Measurements from ENCODE around the gene R3HDM2. TPM values are rescaled to one million over a fixed set of nuclear protein-coding genes. Genes with fewer than 3 reads are reported as not detected.

Gene R3HDM2
- polyA plus RNA-seq, 1 experiment = 20.0 TPM

DNA sequence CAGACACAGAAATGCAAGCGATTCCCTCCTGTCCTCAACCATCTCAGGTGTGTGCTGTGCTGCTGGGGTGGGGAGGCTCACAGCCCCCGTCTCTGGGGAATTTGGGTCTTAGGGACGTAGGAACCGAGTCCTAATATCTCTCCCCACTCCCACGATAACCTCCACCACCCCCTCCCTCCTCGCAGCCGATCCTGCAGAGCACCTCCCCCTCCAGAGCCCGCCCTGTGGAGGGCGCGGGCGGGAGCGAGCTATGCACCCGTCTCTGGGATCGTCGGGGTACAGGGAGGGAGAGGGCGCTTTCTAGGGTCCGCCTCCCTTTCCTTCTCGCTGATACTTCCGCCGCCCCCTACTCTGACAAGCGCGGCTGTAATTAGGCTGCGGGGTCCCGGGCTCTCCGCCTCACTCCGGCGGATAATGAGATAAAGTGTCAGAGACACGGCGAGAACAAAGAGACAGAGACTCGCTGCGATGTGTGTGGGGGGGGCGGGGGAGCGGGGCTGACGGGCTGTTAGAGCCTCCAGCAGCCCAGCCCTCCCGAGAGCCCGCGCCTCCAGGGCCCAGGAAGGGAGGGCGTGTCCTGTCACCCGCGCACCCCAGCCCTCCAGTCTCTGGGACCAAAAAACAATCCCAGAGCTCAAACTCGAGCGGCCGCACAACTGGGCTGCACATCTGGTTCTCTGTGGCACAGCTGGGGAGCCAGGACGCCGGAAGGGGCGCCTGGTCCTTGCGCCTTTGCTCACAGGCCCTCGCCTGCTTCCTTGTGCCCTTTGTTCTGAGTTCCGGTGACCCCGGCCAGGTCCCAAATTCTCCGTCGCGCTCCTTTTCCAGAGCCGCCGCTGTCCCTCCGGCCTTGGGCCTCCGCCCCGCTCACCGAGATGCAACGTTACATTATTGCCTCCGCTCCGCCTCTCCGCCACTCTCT lies 192.7 kb downstream of the R3HDM2 start:
- no peak for DNase-seq (ENCODE audit: low read depth, low spot score)
- Histone ChIP-seq H3K4me3 (ENCODE audit: low read depth, low read length) (no peak overlapping the region), H3K27ac (ENCODE audit: low read depth, low read length) (no peak overlapping the region), H3K27me3 (ENCODE audit: control insufficient read depth, insufficient read depth, low read length) (peaks cover 20% of the 10 kb centered on the region), H3K9me3 (ENCODE audit: control insufficient read depth, insufficient read depth, low read length) (peaks cover 3% of the 10 kb centered on the region; the same call in 1 of the 2 replicates)
- ChIA-PET CTCF (interaction anchor here (1.1 to 10.5 kb wide), 8 partner anchors 8 to 169 kb away, joined by 3 to 161 read pairs (median 6); partner anchors contain the start of genes NXPH4, SHMT2 and STAC3), POLR2A (interaction anchor here (0.7 to 4.5 kb wide), 3 partner anchors 8 to 105 kb away, joined by 3 to 58 read pairs (median 4); partner anchors contain the start of gene SHMT2)
- TF ChIP-seq, protein P1, sequence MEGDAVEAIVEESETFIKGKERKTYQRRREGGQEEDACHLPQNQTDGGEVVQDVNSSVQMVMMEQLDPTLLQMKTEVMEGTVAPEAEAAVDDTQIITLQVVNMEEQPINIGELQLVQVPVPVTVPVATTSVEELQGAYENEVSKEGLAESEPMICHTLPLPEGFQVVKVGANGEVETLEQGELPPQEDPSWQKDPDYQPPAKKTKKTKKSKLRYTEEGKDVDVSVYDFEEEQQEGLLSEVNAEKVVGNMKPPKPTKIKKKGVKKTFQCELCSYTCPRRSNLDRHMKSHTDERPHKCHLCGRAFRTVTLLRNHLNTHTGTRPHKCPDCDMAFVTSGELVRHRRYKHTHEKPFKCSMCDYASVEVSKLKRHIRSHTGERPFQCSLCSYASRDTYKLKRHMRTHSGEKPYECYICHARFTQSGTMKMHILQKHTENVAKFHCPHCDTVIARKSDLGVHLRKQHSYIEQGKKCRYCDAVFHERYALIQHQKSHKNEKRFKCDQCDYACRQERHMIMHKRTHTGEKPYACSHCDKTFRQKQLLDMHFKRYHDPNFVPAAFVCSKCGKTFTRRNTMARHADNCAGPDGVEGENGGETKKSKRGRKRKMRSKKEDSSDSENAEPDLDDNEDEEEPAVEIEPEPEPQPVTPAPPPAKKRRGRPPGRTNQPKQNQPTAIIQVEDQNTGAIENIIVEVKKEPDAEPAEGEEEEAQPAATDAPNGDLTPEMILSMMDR (IDR thresholded peaks at IDR 0.05; ENCODE audit: low read depth, low read length) = no peak

DNA sequence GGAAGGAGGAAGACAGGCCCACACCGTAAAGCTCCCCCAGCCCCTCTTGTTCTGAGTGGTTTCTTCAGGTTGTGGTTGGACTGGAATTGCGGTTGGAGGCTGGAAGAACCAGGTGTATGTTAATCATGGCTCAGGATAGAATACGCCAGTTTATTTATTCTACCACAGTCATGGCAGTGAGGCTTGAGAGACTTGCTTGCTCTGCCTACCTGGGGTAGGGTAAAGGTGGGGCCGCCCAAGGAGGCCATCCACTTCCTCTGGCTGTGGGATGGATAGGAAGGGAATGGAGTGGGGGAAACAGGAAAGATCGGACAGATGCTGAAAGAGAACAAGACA lies 193.3 kb downstream of the R3HDM2 start:
- DNase-seq (ENCODE audit: low read depth, low spot score) = no peak
- POLR2A ChIA-PET = interaction anchor here (4.5 kb wide), 1 partner anchor 7 kb away, joined by 58 read pairs; the partner anchor contains the start of gene SHMT2
- CTCF ChIA-PET = interaction anchor here (1.0 to 10.5 kb wide), 4 partner anchors 7 to 22 kb away, joined by 4 to 161 read pairs (median 23); partner anchors contain the start of genes NXPH4 and SHMT2
- peaks cover 17% of the 10 kb centered on the region for H3K27me3 ChIP-seq (ENCODE audit: control insufficient read depth, insufficient read depth, low read length)
- TF ChIP-seq, protein P1 (IDR thresholded peaks at IDR 0.05; ENCODE audit: low read depth, low read length) = no peak
- H3K4me3 ChIP-seq (ENCODE audit: low read depth, low read length) = no peak overlapping the region
- peaks cover 3% of the 10 kb centered on the region; the same call in 1 of the 2 replicates for H3K9me3 ChIP-seq (ENCODE audit: control insufficient read depth, insufficient read depth, low read length)
- no peak overlapping the region for H3K27ac ChIP-seq (ENCODE audit: low read depth, low read length)

DNA sequence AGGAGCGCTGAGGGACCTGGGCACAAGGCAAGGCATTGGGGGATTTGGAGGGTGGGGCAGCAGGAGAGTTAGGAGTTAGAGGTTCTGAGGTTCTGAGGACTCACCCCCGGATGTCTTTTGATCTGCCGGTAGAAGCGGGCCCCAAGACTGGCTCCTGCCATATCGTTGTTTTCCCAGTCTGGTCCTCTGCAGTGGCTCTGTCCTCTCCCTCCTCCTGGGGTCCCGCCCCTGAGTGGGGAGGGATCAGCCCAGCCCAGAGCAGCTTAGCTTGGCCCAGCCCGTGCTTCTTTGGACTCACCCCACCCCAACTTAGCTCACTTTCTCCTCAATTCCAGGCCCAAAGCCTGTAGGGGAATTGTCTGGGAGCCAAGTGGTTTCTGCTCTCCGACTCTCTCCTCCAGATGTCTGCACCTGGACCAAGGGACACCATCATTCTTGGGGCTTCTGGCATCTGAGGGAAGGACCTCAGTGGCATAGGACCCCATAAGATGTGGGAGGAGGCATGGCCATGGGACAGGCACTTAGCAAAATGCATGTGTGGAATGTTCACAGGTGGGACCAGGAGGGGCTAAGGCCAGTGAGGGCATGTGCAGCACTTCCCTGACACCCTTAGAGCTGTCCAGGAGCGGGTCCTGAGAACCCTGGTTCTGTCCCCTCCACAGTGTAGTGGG lies 193.8 kb downstream of the R3HDM2 start:
- DNase-seq (ENCODE audit: low read depth, low spot score) = no peak
- Histone ChIP-seq H3K4me3 (ENCODE audit: low read depth, low read length) (no peak overlapping the region), H3K27me3 (ENCODE audit: control insufficient read depth, insufficient read depth, low read length) (peaks cover 12% of the 10 kb centered on the region), H3K27ac (ENCODE audit: low read depth, low read length) (no peak overlapping the region), H3K9me3 (ENCODE audit: control insufficient read depth, insufficient read depth, low read length) (peaks cover 3% of the 10 kb centered on the region; the same call in 1 of the 2 replicates)
- TF ChIP-seq, protein P1 (IDR thresholded peaks at IDR 0.05; ENCODE audit: low read depth, low read length) = no peak
- CTCF ChIA-PET = interaction anchor here (1.0 to 10.5 kb wide), 3 partner anchors 10 to 22 kb away, joined by 4 to 161 read pairs (median 5); partner anchors contain the start of gene NXPH4
- POLR2A ChIA-PET = interaction anchor here (0.5 kb wide), 1 partner anchor 23 kb away, joined by 3 read pairs; no protein-coding TSS in a partner anchor

DNA sequence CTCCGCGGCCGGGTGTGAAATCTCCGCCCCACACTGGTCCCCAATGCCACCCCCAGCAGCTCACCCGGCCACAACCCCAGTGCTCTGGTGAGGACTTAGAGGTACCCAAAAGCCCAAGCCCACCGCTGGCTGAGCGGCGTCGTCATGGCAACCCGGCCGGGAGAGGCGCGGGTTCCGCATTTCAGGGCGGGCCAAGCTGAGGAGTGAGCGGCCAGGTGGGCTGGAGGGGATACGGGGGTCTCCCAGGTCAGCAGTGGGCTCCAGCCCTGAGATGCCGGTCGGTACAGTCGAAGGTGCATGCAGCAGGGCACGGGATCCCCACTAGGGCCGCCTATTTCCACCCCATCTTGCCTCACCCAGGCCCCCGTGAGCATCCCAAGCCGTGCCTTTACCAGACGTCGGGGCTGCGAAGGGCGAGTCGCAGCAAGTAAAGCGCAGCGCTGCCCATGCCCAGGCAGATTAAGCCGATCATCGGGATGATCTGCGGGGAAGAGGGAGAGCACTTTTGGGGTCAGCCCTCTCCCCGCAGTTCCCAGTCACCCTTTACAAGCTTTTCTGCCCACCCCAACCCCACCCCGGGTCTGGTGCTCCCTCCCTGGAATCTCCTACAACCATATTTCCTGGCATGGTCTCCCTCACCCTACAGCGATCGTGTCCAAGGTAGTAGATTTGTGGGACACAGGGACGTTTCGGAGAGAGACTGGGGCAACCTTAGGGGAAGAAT lies 194.5 kb downstream of the R3HDM2 start:
- CTCF ChIA-PET = interaction anchor here (0.5 to 10.5 kb wide), 4 partner anchors 9 to 21 kb away, joined by 3 to 161 read pairs (median 4); partner anchors contain the start of gene NXPH4
- no peak for DNase-seq (ENCODE audit: low read depth, low spot score)

More for the DNA sequence above, 194.5 kb downstream of the R3HDM2 start:
- TF ChIP-seq, protein P1 (IDR thresholded peaks at IDR 0.05; ENCODE audit: low read depth, low read length) = no peak
- H3K27me3 ChIP-seq (ENCODE audit: control insufficient read depth, insufficient read depth, low read length) = peaks cover 5% of the 10 kb centered on the region
- POLR2A ChIA-PET = interaction anchor here (0.5 kb wide), 1 partner anchor 22 kb away, joined by 3 read pairs; no protein-coding TSS in a partner anchor
- H3K27ac ChIP-seq (ENCODE audit: low read depth, low read length) = no peak overlapping the region
- no peak overlapping the region for H3K4me3 ChIP-seq (ENCODE audit: low read depth, low read length)
- peaks cover 3% of the 10 kb centered on the region; the same call in 1 of the 2 replicates for H3K9me3 ChIP-seq (ENCODE audit: control insufficient read depth, insufficient read depth, low read length)
